ENCODE measurements around the gene USP30. TPM values are rescaled to one million over a fixed set of nuclear protein-coding genes. Genes with fewer than 3 reads are reported as not detected.

USP30 gene
- total RNA-seq, 1 donor from 2014 or later: 18.2 TPM

- Mint-ChIP-seq H3K4me3 (ENCODE audit: unreplicated experiment) (no peak overlapping the region), H3K27ac (ENCODE audit: unreplicated experiment) (no peak overlapping the region), H3K27me3 (ENCODE audit: unreplicated experiment) (no peaks in the 10 kb centered on the region), H3K36me3 (ENCODE audit: unreplicated experiment) (no peaks in the 10 kb centered on the region), H3K9me3 (ENCODE audit: unreplicated experiment) (no peaks in the 10 kb centered on the region), H3K4me1 (ENCODE audit: unreplicated experiment) (peaks cover 20% of the 10 kb centered on the region)
- TF ChIP-seq, protein P1, sequence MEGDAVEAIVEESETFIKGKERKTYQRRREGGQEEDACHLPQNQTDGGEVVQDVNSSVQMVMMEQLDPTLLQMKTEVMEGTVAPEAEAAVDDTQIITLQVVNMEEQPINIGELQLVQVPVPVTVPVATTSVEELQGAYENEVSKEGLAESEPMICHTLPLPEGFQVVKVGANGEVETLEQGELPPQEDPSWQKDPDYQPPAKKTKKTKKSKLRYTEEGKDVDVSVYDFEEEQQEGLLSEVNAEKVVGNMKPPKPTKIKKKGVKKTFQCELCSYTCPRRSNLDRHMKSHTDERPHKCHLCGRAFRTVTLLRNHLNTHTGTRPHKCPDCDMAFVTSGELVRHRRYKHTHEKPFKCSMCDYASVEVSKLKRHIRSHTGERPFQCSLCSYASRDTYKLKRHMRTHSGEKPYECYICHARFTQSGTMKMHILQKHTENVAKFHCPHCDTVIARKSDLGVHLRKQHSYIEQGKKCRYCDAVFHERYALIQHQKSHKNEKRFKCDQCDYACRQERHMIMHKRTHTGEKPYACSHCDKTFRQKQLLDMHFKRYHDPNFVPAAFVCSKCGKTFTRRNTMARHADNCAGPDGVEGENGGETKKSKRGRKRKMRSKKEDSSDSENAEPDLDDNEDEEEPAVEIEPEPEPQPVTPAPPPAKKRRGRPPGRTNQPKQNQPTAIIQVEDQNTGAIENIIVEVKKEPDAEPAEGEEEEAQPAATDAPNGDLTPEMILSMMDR (IDR thresholded peaks at IDR 0.05): no peak
- DNase-seq (ENCODE audit: extremely low spot score, unreplicated experiment): no peak
Measured at GRCh38 chr12:109116611-109116949, 64.2 kb downstream of the USP30 start.

DNA sequence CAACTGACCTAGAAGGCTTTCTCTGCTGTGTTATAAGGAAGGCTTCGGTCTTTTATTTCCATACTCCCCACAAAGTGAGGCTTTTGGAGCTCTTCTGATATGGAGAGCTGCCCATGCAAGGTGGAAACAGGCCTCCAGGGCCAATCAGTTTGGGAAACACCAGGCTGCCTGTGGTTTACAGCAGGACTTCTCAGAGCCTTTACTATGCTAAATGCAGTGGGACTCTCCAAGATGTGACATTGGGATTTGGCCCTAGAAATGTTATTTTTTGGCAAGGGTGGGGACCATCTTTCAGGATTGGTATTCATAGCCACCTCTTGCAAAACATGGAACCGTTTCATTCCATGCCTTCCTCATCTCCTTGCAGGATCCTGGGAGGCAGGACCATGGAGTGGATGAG, 67.7 kb downstream of the USP30 start:
- no peak overlapping the region for H3K27ac Mint-ChIP-seq (ENCODE audit: unreplicated experiment)
- TF ChIP-seq, protein P1 (IDR thresholded peaks at IDR 0.05): no peak
- no peak for DNase-seq (ENCODE audit: extremely low spot score, unreplicated experiment)
- H3K27me3 Mint-ChIP-seq (ENCODE audit: unreplicated experiment): peaks cover 7% of the 10 kb centered on the region
- H3K4me1 Mint-ChIP-seq (ENCODE audit: unreplicated experiment): peaks cover 6% of the 10 kb centered on the region
- no peaks in the 10 kb centered on the region for H3K36me3 Mint-ChIP-seq (ENCODE audit: unreplicated experiment)
- no peak overlapping the region for H3K4me3 Mint-ChIP-seq (ENCODE audit: unreplicated experiment)
- no peaks in the 10 kb centered on the region for H3K9me3 Mint-ChIP-seq (ENCODE audit: unreplicated experiment)

DNA sequence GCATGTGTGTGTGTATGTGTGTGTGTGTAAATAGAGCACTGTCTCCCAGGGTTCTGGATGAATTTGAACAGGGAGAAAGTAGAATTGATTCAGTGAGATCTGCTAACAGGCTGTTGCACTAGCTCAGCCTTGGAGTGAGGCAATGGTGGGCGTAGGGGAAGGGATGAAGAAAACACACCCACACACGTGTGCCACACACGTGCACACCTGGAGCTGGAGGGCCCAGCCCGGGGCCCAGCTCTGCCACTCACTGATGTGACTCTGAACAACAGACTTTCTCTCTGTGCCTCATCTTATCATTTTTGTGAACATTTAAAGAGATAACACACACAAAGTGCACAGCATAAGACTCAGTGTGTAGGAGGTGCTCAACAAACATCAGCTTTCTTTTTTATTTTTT, 68.2 kb downstream of the USP30 start:
- Mint-ChIP-seq H3K4me1 (ENCODE audit: unreplicated experiment) (peaks cover 3% of the 10 kb centered on the region), H3K9me3 (ENCODE audit: unreplicated experiment) (no peaks in the 10 kb centered on the region), H3K4me3 (ENCODE audit: unreplicated experiment) (no peak overlapping the region), H3K27ac (ENCODE audit: unreplicated experiment) (no peak overlapping the region), H3K27me3 (ENCODE audit: unreplicated experiment) (peaks cover 7% of the 10 kb centered on the region), H3K36me3 (ENCODE audit: unreplicated experiment) (no peaks in the 10 kb centered on the region)
- TF ChIP-seq, protein P1 (IDR thresholded peaks at IDR 0.05): no peak
- no peak for DNase-seq (ENCODE audit: extremely low spot score, unreplicated experiment)

GRCh38 chr12:109121346-109121880, 69.0 kb downstream of the USP30 start:
- no peak overlapping the region for H3K4me3 Mint-ChIP-seq (ENCODE audit: unreplicated experiment)
- TF ChIP-seq, protein P1 (IDR thresholded peaks at IDR 0.05): no peak
- H3K36me3 Mint-ChIP-seq (ENCODE audit: unreplicated experiment): no peaks in the 10 kb centered on the region
- H3K27ac Mint-ChIP-seq (ENCODE audit: unreplicated experiment): no peak overlapping the region
- H3K4me1 Mint-ChIP-seq (ENCODE audit: unreplicated experiment): no peaks in the 10 kb centered on the region
- H3K9me3 Mint-ChIP-seq (ENCODE audit: unreplicated experiment): no peaks in the 10 kb centered on the region
- peaks cover 7% of the 10 kb centered on the region for H3K27me3 Mint-ChIP-seq (ENCODE audit: unreplicated experiment)
- no peak for DNase-seq (ENCODE audit: extremely low spot score, unreplicated experiment)

- no peak overlapping the region for H3K27ac Mint-ChIP-seq (ENCODE audit: unreplicated experiment)
- H3K27me3 Mint-ChIP-seq (ENCODE audit: unreplicated experiment): peaks cover 13% of the 10 kb centered on the region
- H3K36me3 Mint-ChIP-seq (ENCODE audit: unreplicated experiment): no peaks in the 10 kb centered on the region
- no peak for DNase-seq (ENCODE audit: extremely low spot score, unreplicated experiment)
- H3K9me3 Mint-ChIP-seq (ENCODE audit: unreplicated experiment): no peaks in the 10 kb centered on the region
- no peaks in the 10 kb centered on the region for H3K4me1 Mint-ChIP-seq (ENCODE audit: unreplicated experiment)
- TF ChIP-seq, protein P1 (IDR thresholded peaks at IDR 0.05): no peak
- no peak overlapping the region for H3K4me3 Mint-ChIP-seq (ENCODE audit: unreplicated experiment)
Measured at GRCh38 chr12:109124878-109125648, 72.7 kb downstream of the USP30 start.
